WTC11 (cell line): Measurements from ENCODE around the gene CACNA2D1.

Experiments
- CREB1 ChIP-seq: sonication (generic); formaldehyde crosslinking; IDR thresholded peaks from 2 replicates; pipeline ENCODE4 v1.8.0; 2023; ENCODE audit warnings: mild to moderate bottlenecking, missing genetic modification reagents
- CTCF ChIP-seq: fragments of 200-600 bp; IDR thresholded peaks from 2 replicates; pipeline ENCODE4 v1.8.0; 2022; ENCODE audit warnings: antibody characterized with exemption
- ELF4 ChIP-seq: sonication (generic); formaldehyde crosslinking; IDR thresholded peaks from 2 replicates; pipeline ENCODE4 v1.8.1; 2022; ENCODE audit warnings: low read depth, mild to moderate bottlenecking, moderate library complexity, missing genetic modification reagents
- ESRRA ChIP-seq: sonication (generic); formaldehyde crosslinking; IDR thresholded peaks from 2 replicates; pipeline ENCODE4 v1.8.1; 2022; ENCODE audit warnings: mild to moderate bottlenecking, missing genetic modification reagents, borderline replicate concordance
- FOXP1 ChIP-seq: sonication (generic); formaldehyde crosslinking; IDR thresholded peaks from 2 replicates; pipeline ENCODE4 v1.8.0; 2022; ENCODE audit warnings: missing genetic modification reagents, mild to moderate bottlenecking, moderate library complexity, borderline replicate concordance
- KAT7 ChIP-seq: sonication (generic); formaldehyde crosslinking; IDR thresholded peaks from 2 replicates; pipeline ENCODE4 v1.8.1; 2023; ENCODE audit warnings: missing genetic modification reagents, mild to moderate bottlenecking, borderline replicate concordance
- MAX ChIP-seq: sonication (generic); formaldehyde crosslinking; IDR thresholded peaks from 2 replicates; pipeline ENCODE4 v1.8.0; 2022; ENCODE audit warnings: mild to moderate bottlenecking, missing genetic modification reagents
- SP1 ChIP-seq: sonication (generic); formaldehyde crosslinking; conservative IDR thresholded peaks from 2 replicates; pipeline ENCODE4 v1.8.1; 2022; ENCODE audit warnings: missing genetic modification reagents
- ZNF121 ChIP-seq: sonication (generic); formaldehyde crosslinking; IDR thresholded peaks from 2 replicates; pipeline ENCODE4 v1.8.0; 2023; ENCODE audit warnings: missing genetic modification reagents
- TF ChIP-seq, protein P1 (sequence below): sonication (generic); formaldehyde crosslinking; IDR thresholded peaks from 2 replicates; pipeline ENCODE4 v1.8.1; 2022; ENCODE audit warnings: low read depth, mild to moderate bottlenecking, moderate library complexity, missing genetic modification reagents, borderline replicate concordance
- TF ChIP-seq, protein P2 (sequence below): sonication (generic); formaldehyde crosslinking; IDR thresholded peaks from 2 replicates; pipeline ENCODE4 v1.8.0; 2022; ENCODE audit warnings: mild to moderate bottlenecking, missing genetic modification reagents

- TF ChIP-seq CREB1 (CRISPR knock-in tag) (no peak), MAX (CRISPR knock-in tag) (no peak), ESRRA (CRISPR knock-in tag) (no peak), CTCF (no peak), ZNF121 (CRISPR knock-in tag) (no peak), KAT7 (no peak), FOXP1 (CRISPR knock-in tag) (no peak), ELF4 (no peak), SP1 (CRISPR knock-in tag) (no peak)
- TF ChIP-seq, protein P1, sequence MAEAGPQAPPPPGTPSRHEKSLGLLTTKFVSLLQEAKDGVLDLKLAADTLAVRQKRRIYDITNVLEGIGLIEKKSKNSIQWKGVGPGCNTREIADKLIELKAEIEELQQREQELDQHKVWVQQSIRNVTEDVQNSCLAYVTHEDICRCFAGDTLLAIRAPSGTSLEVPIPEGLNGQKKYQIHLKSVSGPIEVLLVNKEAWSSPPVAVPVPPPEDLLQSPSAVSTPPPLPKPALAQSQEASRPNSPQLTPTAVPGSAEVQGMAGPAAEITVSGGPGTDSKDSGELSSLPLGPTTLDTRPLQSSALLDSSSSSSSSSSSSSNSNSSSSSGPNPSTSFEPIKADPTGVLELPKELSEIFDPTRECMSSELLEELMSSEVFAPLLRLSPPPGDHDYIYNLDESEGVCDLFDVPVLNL (CRISPR knock-in tag), result no peak
- TF ChIP-seq, protein P2, sequence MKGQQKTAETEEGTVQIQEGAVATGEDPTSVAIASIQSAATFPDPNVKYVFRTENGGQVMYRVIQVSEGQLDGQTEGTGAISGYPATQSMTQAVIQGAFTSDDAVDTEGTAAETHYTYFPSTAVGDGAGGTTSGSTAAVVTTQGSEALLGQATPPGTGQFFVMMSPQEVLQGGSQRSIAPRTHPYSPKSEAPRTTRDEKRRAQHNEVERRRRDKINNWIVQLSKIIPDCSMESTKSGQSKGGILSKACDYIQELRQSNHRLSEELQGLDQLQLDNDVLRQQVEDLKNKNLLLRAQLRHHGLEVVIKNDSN (CRISPR knock-in tag), result no peak
These were observed 414.2 kb downstream of the CACNA2D1 start for GRCh38 chr7:82029236-82029913.
